Hepatocyte (in vitro differentiated cells): Measurements from ENCODE around the gene GPHN.

Source experiments
- EZH2 ChIP-seq: fragments of 200-600 bp; sonication (generic); IDR thresholded peaks from 2 replicates; pipeline ENCODE4 v1.6.1; 2016; ENCODE audit warnings: antibody characterized with exemption, mild to moderate bottlenecking, borderline replicate concordance
- EZH2phosphoT487 ChIP-seq: fragments of 200-600 bp; sonication (generic); IDR thresholded peaks from one replicate; pipeline ENCODE4 v1.6.1; 2018; ENCODE audit warnings: antibody characterized with exemption, mild to moderate bottlenecking, low read depth, moderate library complexity; ENCODE audit not compliant: unreplicated experiment, severe bottlenecking
- TF ChIP-seq, protein P1 (sequence below): fragments of 200-600 bp; sonication (generic); IDR thresholded peaks from 2 replicates; pipeline ENCODE4 v1.5.1; 2016; ENCODE audit warnings: antibody characterized with exemption, mild to moderate bottlenecking; ENCODE audit not compliant: poor library complexity

GRCh38 chr14:66652525-66653106 is 144.7 kb downstream of the GPHN start:
- TF ChIP-seq, protein P1, sequence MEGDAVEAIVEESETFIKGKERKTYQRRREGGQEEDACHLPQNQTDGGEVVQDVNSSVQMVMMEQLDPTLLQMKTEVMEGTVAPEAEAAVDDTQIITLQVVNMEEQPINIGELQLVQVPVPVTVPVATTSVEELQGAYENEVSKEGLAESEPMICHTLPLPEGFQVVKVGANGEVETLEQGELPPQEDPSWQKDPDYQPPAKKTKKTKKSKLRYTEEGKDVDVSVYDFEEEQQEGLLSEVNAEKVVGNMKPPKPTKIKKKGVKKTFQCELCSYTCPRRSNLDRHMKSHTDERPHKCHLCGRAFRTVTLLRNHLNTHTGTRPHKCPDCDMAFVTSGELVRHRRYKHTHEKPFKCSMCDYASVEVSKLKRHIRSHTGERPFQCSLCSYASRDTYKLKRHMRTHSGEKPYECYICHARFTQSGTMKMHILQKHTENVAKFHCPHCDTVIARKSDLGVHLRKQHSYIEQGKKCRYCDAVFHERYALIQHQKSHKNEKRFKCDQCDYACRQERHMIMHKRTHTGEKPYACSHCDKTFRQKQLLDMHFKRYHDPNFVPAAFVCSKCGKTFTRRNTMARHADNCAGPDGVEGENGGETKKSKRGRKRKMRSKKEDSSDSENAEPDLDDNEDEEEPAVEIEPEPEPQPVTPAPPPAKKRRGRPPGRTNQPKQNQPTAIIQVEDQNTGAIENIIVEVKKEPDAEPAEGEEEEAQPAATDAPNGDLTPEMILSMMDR = no peak
- TF ChIP-seq EZH2 = no peak
- no peak for TF ChIP-seq EZH2phosphoT487
